ENCODE results near the gene POLA2. TPM values are rescaled to one million over a fixed set of nuclear protein-coding genes. Genes with fewer than 3 reads are reported as not detected.

Gene POLA2
- total and polyA plus RNA-seq, 7 experiments from 2014 or later, result 9.0 to 51.6 (median 16.0) TPM

DNA sequence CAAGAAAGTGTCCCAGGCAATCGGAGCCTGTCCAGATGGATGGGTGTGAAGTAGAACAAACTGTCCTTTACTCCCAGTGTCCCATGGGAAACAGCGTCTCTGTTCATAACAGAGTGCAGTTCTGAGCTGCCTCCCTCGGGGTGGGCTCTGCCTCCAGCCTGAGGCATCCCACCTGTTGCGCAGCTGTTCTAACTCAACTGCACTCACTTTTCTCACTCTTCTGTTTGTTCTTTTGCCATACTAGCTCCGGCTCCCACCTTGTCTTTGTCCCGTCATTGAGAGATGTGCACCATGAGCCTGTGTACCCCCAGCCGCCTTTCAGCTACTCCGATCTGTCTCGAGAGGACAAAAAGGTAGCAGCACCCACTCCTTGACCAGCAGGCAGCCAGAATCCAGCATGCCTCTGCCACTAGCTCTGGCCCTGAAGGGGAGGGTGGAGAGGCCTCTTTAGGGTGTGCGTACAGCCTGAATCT, 32.2 kb downstream of the POLA2 start:
- H3K4me1 ChIP-seq (ENCODE audit: control insufficient read depth in 2 of 2, insufficient read depth in 2 of 2, low read length in 2 of 2), result no peaks in the 10 kb centered on the region
- H3K36me3 Mint-ChIP-seq, result peaks cover 19 to 63% (median 24%) of the 10 kb centered on the region in 5 donors
- no peak overlapping the region for H3K4me3 ChIP-seq (ENCODE audit: low read length)
- no peaks in the 10 kb centered on the region for H3K27me3 ChIP-seq (ENCODE audit: control insufficient read depth in 2 of 2, insufficient read depth in 2 of 2, low read length in 2 of 2)
- ATAC-seq (no peak), DNase-seq (no peak)
- peaks cover 0 to 80% (median 3%) of the 10 kb centered on the region in 3 experiments for H3K36me3 ChIP-seq (ENCODE audit: control insufficient read depth in 2 of 3, insufficient read depth in 3 of 3, low read length in 3 of 3)
- peaks cover 0 to 4% (median 0%) of the 10 kb centered on the region in 7 donors for H3K4me1 Mint-ChIP-seq
- POLR2A ChIA-PET, result no interaction called here
- no peak overlapping the region for H3K4me3 Mint-ChIP-seq
- no peak overlapping the region for H3K27ac Mint-ChIP-seq
- intact Hi-C loops (cut with micrococcal nuclease), result no loop called here
- H3K27ac ChIP-seq (ENCODE audit: low read depth, low read length), result no peak overlapping the region
- peaks cover 0 to 1% (median 0%) of the 10 kb centered on the region in 11 donors for H3K9me3 Mint-ChIP-seq
- H3K27me3 Mint-ChIP-seq, result no peaks in the 10 kb centered on the region
- no peaks in the 10 kb centered on the region for H3K9me3 ChIP-seq (ENCODE audit: control insufficient read depth in 2 of 3, low read length in 3 of 3)
- CTCF ChIA-PET, result interaction anchor here (0.6 to 1.1 kb wide), 2 partner anchors 54 to 661 kb away, joined by 3 to 6 read pairs; no protein-coding TSS in a partner anchor

DNA sequence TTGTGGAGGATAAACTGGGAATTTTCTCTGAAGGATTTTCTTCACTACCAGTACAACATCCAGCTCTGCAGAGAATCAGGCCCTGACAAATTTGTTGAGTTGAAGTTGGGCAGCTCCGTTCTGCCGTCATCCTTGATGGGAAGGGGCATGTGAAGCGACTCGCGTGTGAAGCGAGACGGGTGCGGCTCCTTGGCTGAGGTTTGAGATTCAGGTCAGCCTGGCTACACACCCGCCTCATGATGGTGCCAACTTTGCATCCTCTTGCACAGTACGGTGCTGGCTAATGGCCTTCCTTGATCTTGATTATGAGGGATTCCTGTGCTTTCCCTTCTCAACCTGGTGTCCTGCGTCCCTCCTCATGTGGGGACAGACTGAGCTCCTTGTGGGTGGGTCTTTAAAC, 33.2 kb downstream of the POLA2 start:
- peaks cover 0 to 70% (median 3%) of the 10 kb centered on the region in 3 experiments for H3K36me3 ChIP-seq (ENCODE audit: control insufficient read depth in 2 of 3, insufficient read depth in 3 of 3, low read length in 3 of 3)
- H3K4me1 Mint-ChIP-seq, result peaks cover 0 to 2% (median 0%) of the 10 kb centered on the region in 7 donors
- H3K9me3 ChIP-seq (ENCODE audit: control insufficient read depth in 2 of 3, low read length in 3 of 3), result no peaks in the 10 kb centered on the region
- peaks cover 0 to 1% (median 0%) of the 10 kb centered on the region in 11 donors for H3K9me3 Mint-ChIP-seq
- H3K4me3 ChIP-seq (ENCODE audit: low read length), result no peak overlapping the region
- ChIA-PET POLR2A (no interaction called here), CTCF (no interaction called here)
- H3K27ac Mint-ChIP-seq, result no peak overlapping the region
- no peaks in the 10 kb centered on the region for H3K27me3 Mint-ChIP-seq
- H3K36me3 Mint-ChIP-seq, result peaks cover 15 to 56% (median 19%) of the 10 kb centered on the region in 5 donors
- no peak overlapping the region for H3K27ac ChIP-seq (ENCODE audit: low read depth, low read length)
- H3K4me3 Mint-ChIP-seq, result no peak overlapping the region
- H3K4me1 ChIP-seq (ENCODE audit: control insufficient read depth in 2 of 2, insufficient read depth in 2 of 2, low read length in 2 of 2), result no peaks in the 10 kb centered on the region
- intact Hi-C loops (cut with micrococcal nuclease), result no loop called here
- DNase-seq (no peak), ATAC-seq (no peak)
- no peaks in the 10 kb centered on the region for H3K27me3 ChIP-seq (ENCODE audit: control insufficient read depth in 2 of 2, insufficient read depth in 2 of 2, low read length in 2 of 2)

DNA sequence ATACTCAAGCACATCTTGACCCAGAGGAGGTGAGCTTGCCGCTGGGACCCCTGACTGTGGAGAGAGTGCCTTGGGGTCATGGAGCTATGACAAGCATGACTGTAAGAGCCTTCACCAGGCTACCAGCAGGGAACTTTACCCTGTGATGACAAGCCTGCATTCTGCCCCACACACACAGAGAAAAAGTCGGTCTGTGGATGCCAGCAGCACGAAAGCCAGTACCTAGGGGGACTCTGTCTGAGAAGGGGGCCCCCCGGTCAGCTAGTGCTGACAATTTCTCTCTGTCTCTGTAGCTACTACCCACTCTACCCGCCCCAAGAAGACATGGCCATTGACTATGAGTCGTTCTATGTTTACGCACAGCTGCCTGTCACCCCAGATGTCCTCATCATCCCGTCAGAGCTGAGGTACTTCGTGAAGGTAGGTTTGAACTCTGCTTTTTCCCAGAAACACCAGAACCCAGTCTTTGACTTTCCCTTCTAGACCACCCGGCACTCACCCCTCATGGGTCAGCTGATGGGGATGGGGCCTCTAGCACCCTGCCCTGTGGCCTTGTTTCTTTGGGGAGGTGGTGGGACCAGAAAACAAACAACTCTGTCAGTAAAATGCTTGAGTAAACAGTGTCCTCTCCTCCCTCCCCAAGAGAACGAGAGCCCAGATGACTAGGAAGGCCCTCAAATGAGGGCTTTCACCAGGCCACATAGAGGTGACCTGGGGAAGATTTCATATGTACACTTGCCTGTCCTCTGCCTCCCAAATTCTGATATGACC, 34.0 kb downstream of the POLA2 start:
- Mint-ChIP-seq H3K27me3 (no peaks in the 10 kb centered on the region), H3K4me3 (no peak overlapping the region), H3K9me3 (peaks cover 0 to 1% (median 0%) of the 10 kb centered on the region in 11 donors), H3K4me1 (peaks cover 0 to 2% (median 0%) of the 10 kb centered on the region in 7 donors), H3K36me3 (peaks cover 9 to 51% (median 15%) of the 10 kb centered on the region in 5 donors), H3K27ac (peak overlapping the region in 1 of 9 donors; percentile 15)
- no peaks in the 10 kb centered on the region for H3K4me1 ChIP-seq (ENCODE audit: control insufficient read depth in 2 of 2, insufficient read depth in 2 of 2, low read length in 2 of 2)
- intact Hi-C loops (cut with micrococcal nuclease), result no loop called here
- no peak for DNase-seq
- ATAC-seq, result no peak
- H3K27me3 ChIP-seq (ENCODE audit: control insufficient read depth in 2 of 2, insufficient read depth in 2 of 2, low read length in 2 of 2), result no peaks in the 10 kb centered on the region
- no peaks in the 10 kb centered on the region for H3K9me3 ChIP-seq (ENCODE audit: control insufficient read depth in 2 of 3, low read length in 3 of 3)
- POLR2A ChIA-PET, result no interaction called here
- no peak overlapping the region for H3K4me3 ChIP-seq (ENCODE audit: low read length)
- no peak overlapping the region for H3K27ac ChIP-seq (ENCODE audit: low read depth, low read length)
- H3K36me3 ChIP-seq (ENCODE audit: control insufficient read depth in 2 of 3, insufficient read depth in 3 of 3, low read length in 3 of 3), result peaks cover 0 to 64% (median 3%) of the 10 kb centered on the region in 3 experiments
- CTCF ChIA-PET, result interaction anchor here (0.5 to 0.6 kb wide), 2 partner anchors 16 to 37 kb away, joined by 5 to 6 read pairs; no protein-coding TSS in a partner anchor

DNA sequence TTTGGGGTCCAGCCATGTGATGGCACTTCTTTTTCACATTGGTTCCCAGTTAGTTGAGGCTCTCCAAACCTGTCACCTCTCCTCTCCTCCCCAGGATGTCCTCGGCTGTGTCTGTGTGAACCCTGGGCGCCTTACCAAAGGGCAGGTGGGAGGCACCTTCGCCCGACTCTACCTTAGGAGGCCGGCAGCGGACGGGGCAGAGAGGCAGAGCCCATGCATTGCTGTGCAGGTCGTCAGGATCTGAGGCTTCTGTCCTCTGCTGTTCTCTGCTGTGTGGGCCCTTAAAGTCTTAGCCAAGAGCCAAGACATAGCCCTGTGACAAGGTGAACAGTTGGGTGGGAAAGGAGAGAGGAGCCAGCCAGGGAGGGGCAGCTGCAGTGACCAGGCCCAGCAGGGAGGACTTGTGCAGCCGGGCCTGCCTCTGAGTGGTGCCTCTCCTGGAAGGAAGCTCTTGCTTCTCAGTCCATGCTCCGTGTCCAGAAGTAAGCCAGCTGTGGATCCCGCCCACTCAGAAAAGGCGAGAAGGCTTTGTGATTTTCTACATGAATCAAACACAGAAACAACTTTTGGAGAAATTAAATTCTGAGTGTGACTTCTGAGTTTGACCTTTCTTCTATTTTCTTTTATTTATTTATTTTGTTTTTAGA, 35.4 kb downstream of the POLA2 start:
- peaks cover 0 to 53% (median 3%) of the 10 kb centered on the region in 3 experiments for H3K36me3 ChIP-seq (ENCODE audit: control insufficient read depth in 2 of 3, insufficient read depth in 3 of 3, low read length in 3 of 3)
- no peaks in the 10 kb centered on the region for H3K4me1 ChIP-seq (ENCODE audit: control insufficient read depth in 2 of 2, insufficient read depth in 2 of 2, low read length in 2 of 2)
- Mint-ChIP-seq H3K27ac (no peak overlapping the region), H3K4me3 (no peak overlapping the region), H3K36me3 (peaks cover 5 to 42% (median 14%) of the 10 kb centered on the region in 5 donors), H3K9me3 (peaks cover 0 to 1% (median 0%) of the 10 kb centered on the region in 11 donors), H3K27me3 (no peaks in the 10 kb centered on the region), H3K4me1 (peaks cover 0 to 2% (median 0%) of the 10 kb centered on the region in 7 donors)
- no peaks in the 10 kb centered on the region for H3K9me3 ChIP-seq (ENCODE audit: control insufficient read depth in 2 of 3, low read length in 3 of 3)
- H3K27me3 ChIP-seq (ENCODE audit: control insufficient read depth in 2 of 2, insufficient read depth in 2 of 2, low read length in 2 of 2), result no peaks in the 10 kb centered on the region
- intact Hi-C loops (cut with micrococcal nuclease), result no loop called here
- no peak overlapping the region for H3K4me3 ChIP-seq (ENCODE audit: low read length)
- POLR2A ChIA-PET, result no interaction called here
- no peak overlapping the region for H3K27ac ChIP-seq (ENCODE audit: low read depth, low read length)
- CTCF ChIA-PET, result no interaction called here
- no peak for ATAC-seq
- no peak for DNase-seq

DNA sequence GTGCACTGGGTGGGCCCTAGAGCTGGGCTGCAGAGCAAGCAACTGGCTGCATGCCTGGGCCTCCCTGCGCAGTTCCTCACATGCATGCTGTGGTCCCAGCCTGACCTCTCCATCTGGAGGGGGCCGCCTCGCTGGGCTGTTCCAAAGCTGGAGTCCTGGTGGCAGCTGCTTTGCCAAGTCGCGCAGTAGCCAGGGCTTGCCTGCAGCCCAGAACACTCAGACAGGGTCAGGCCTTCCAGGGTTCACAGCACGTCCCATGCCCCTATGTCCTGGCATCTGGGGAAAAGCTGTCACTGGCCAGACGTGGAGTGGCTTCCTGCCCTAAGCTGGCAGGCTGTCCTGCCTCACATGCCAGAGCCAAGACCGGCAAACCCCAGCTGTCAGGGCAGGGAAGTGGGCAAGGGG, 36.4 kb downstream of the POLA2 start:
- Histone ChIP-seq H3K9me3 (ENCODE audit: control insufficient read depth in 2 of 3, low read length in 3 of 3) (no peaks in the 10 kb centered on the region), H3K27ac (ENCODE audit: low read depth, low read length) (no peak overlapping the region), H3K27me3 (ENCODE audit: control insufficient read depth in 2 of 2, insufficient read depth in 2 of 2, low read length in 2 of 2) (no peaks in the 10 kb centered on the region), H3K36me3 (ENCODE audit: control insufficient read depth in 2 of 3, insufficient read depth in 3 of 3, low read length in 3 of 3) (peaks cover 0 to 50% (median 3%) of the 10 kb centered on the region in 3 experiments), H3K4me3 (ENCODE audit: low read length) (no peak overlapping the region), H3K4me1 (ENCODE audit: control insufficient read depth in 2 of 2, insufficient read depth in 2 of 2, low read length in 2 of 2) (no peaks in the 10 kb centered on the region)
- H3K27me3 Mint-ChIP-seq, result no peaks in the 10 kb centered on the region
- intact Hi-C loops (cut with micrococcal nuclease), result no loop called here
- H3K4me1 Mint-ChIP-seq, result peaks cover 0 to 2% (median 0%) of the 10 kb centered on the region in 7 donors
- DNase-seq (no peak), ATAC-seq (no peak)
- H3K27ac Mint-ChIP-seq, result no peak overlapping the region
- ChIA-PET CTCF (interaction anchor here (0.5 to 0.9 kb wide), 2 partner anchors 17 to 54 kb away, joined by 3 read pairs; no protein-coding TSS in a partner anchor), POLR2A (no interaction called here)
- peaks cover 5 to 34% (median 14%) of the 10 kb centered on the region in 5 donors for H3K36me3 Mint-ChIP-seq
- peaks cover 0 to 1% (median 0%) of the 10 kb centered on the region in 11 donors for H3K9me3 Mint-ChIP-seq
- no peak overlapping the region for H3K4me3 Mint-ChIP-seq

DNA sequence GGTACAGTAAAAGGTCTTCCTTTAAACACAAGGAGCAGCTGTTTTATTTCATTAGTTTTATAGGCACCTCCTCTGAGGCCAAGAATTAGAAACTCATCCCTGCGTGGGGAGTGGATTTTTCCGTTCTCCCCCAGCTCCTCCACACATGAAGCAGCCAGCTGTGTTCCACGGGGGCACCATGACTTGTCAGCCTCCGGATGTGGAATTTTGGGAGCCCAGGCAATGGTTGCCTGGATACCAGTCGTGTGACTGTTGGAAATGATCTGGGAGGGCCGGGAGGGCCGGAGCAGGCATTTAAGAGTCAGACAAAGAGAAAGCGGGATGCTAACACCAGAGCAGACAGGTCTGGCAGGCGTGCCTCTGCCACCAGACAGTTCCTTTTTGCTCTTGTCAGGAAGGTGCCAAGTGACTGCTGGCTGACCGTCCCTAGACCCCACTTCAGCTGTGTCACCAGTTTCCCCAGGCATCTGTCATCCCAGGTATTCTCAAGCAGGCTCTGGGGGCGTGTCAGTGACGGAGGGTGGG, 37.0 kb downstream of the POLA2 start:
- Histone ChIP-seq H3K4me1 (ENCODE audit: control insufficient read depth in 2 of 2, insufficient read depth in 2 of 2, low read length in 2 of 2) (no peaks in the 10 kb centered on the region), H3K9me3 (ENCODE audit: control insufficient read depth in 2 of 3, low read length in 3 of 3) (no peaks in the 10 kb centered on the region), H3K27me3 (ENCODE audit: control insufficient read depth in 2 of 2, insufficient read depth in 2 of 2, low read length in 2 of 2) (no peaks in the 10 kb centered on the region), H3K4me3 (ENCODE audit: low read length) (no peak overlapping the region), H3K36me3 (ENCODE audit: control insufficient read depth in 2 of 3, insufficient read depth in 3 of 3, low read length in 3 of 3) (peaks cover 0 to 46% (median 3%) of the 10 kb centered on the region in 3 experiments), H3K27ac (ENCODE audit: low read depth, low read length) (no peak overlapping the region)
- CTCF ChIA-PET, result interaction anchor here (0.5 to 0.9 kb wide), 2 partner anchors 17 to 54 kb away, joined by 3 read pairs; no protein-coding TSS in a partner anchor
- H3K36me3 Mint-ChIP-seq, result peaks cover 2 to 32% (median 12%) of the 10 kb centered on the region in 5 donors
- intact Hi-C loops (cut with micrococcal nuclease), result no loop called here
- ATAC-seq (no peak), DNase-seq (no peak)
- H3K27ac Mint-ChIP-seq, result peak overlapping the region in 1 of 9 donors; percentile 41
- POLR2A ChIA-PET, result no interaction called here
- H3K27me3 Mint-ChIP-seq, result no peaks in the 10 kb centered on the region
- H3K9me3 Mint-ChIP-seq, result peaks cover 0 to 1% (median 0%) of the 10 kb centered on the region in 11 donors
- peaks cover 0 to 2% (median 0%) of the 10 kb centered on the region in 7 donors for H3K4me1 Mint-ChIP-seq
- no peak overlapping the region for H3K4me3 Mint-ChIP-seq

Measured in naive thymus-derived CD4-positive, alpha-beta T cell (primary cell).